ENCODE measurements around the gene FHOD3.

Gene FHOD3

GRCh38 chr18:36386150-36386920 lies 88.8 kb downstream of the FHOD3 start:
- no peak for DNase-seq (ENCODE audit: low read depth)

DNA sequence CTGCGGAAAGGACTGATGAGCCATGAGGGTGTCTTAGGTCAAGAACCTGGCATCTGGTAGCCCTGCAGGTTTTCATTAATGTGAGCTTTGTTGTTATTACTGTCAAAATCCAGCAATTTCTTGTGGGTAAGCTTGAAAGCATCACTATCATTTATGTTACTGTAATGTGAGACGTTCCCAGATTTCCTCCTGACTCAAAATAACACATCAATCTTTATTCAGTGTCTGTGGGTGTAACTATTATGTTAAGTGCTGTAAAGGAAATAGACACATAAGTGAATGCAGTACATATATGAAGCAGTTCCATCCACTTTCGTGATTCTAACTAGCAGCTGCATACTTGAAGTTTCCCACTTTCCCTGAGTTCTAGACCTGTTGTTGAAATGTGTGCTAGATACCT lies 89.8 kb downstream of the FHOD3 start:
- no peak for DNase-seq (ENCODE audit: low read depth)

DNA sequence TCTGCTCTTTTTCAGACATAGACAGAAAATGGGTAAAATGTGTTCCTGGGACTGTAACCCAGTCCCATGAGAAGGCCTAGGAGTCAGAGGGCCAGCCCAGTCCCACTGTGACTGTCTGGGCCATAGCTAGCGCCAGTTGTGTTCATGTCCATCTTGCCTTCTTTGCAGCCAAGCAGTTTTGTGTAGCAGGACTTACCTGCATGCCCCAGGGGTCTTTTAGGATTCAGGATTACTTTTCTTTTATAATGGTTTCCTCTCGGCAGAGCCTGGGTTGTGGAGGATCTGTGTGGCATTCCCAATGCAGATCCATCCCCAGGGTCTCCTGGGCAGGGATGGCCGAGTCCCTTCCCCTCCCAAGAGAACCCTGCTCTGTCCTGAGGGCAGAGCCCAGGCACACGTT lies 90.8 kb downstream of the FHOD3 start:
- DNase-seq (ENCODE audit: low read depth): no peak

- no peak for DNase-seq (ENCODE audit: low read depth)
Observed at GRCh38 chr18:36389027-36389426, 91.5 kb downstream of the FHOD3 start.

DNA sequence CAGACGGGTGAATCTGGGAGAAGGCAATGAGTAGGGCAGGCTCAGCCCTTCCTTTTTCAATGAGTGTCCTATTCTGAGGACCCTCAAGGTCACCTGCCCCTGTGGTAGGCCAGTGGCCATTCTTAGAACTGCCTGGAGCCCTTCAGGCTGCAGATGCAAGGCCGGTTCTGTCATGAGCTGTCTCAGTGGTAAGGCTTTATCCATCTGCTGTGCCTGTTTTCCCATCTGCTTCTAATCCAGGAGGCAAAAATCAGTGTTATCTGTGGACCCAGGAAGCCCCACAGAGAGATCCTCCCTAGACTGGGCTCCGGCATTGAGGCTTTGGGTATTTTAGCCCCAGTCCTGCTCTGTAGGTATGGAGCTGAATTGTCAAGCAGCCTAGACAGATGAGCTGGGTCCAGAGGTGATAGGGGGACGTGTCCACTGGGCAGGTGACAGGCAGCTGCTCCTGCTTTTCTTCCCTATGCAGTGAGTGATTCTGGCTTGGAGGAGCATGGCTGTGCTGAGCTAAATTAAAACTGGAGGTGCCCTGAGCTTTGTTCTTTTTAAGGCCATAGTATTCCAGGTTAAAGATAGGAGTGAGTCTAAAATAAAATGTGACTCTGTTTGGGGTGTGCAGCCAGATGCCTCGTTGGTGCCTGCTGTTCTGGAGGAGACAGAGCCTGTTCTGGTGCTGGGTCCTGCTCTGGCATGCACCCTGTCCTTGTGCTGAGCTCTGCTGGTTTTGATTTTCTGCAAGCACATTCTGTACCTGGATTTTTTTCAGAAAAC lies 92.5 kb downstream of the FHOD3 start:
- DNase-seq (ENCODE audit: low read depth): no peak

DNA sequence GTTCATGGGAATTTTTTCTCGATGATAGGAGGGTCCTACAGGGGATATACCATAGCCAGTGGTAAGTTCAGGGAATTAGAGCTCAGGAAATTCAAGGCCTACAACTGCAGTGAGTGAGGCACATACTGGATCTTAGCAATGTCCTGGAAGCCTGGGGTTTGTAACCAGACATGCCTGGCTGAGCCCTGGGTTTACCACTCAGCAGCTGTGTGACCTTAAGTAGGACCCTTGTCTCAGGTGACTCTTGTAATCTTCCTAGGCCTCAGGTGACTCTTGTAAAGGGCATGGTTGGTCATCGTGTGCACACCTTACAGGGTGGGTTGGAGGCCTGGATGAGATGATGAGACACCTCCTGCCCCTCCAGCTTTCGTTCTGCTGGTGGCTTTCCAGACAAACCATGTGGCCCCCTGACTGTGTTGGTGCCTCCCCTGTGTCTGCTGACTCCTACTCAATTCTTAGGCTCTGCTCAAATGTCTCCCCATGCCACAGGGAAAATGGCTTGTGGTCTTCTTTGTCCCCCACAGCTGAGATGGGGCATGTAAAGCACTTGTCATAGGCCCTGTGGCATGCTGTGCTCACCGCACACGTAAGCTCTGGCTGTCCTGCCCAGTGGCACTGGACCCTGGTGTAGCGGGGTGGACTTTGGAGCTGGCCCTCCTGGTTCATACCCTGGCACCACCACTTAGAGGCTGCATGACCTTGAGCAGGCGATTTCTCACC lies 94.1 kb downstream of the FHOD3 start:
- DNase-seq (ENCODE audit: low read depth): no peak

GRCh38 chr18:36392164-36392978 lies 94.9 kb downstream of the FHOD3 start:
- DNase-seq (ENCODE audit: low read depth): no peak

- DNase-seq (ENCODE audit: low read depth): no peak
Observed at GRCh38 chr18:36392979-36393287, 95.4 kb downstream of the FHOD3 start.

DNA sequence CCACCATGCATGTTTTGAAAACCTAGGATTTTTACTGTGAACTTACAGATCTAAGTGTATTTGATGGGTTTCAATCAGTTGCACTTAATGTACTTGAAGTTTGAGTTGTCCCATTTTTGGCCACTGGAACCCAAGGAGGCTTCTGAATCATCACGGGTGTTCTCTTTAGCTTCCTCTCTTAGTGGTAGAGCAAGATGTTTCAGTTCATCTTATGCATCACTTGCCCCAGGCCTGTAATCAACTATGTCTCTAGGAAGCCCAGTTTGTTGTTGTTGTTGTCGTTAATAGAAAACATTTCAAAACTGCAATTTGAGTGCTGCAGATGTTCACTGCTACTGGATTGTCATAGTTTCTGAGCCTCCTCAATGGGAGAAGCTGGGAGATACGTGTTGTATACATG lies 97.0 kb downstream of the FHOD3 start:
- no peak for DNase-seq (ENCODE audit: low read depth)

GRCh38 chr18:36396190-36396589 lies 98.7 kb downstream of the FHOD3 start:
- DNase-seq (ENCODE audit: low read depth): no peak

DNA sequence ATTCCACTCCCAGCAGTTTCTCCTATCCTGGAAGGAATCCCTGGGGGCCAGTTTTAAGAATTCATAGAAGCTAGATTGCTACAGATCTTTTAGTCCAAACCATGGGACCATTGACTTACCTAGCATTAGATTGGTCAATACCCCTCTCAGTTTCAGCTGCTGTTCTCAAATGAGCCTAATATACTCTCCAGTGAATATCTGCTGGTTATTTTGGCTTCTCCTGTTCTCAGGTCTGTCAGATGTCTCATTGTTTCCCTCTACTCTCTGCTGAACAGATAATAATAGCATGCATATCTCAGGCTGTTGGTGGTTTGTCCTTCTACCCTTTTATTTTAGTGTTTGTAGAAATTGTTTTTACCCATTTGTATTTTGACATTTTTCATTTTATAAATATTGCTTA lies 99.5 kb downstream of the FHOD3 start:
- DNase-seq (ENCODE audit: low read depth): no peak

DNA sequence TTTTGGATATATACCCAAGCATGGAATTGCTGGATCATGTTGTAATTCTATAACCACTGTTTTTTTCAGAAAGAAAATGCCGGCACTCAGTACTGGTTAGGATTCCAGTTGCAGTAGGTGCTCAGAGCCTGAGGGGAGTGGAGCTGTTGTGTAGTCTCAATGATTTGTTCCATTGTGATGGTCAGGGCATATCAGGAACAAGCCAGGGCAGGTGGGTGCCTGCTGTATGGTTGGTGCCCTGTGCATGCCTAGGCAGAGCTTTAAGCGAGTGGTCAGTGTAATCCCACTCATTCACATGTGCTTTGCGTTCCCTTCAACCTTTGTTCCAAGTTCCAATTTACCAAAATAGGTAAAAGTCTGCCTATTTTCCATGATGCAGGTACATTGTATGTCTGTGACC lies 100.9 kb downstream of the FHOD3 start:
- no peak for DNase-seq (ENCODE audit: low read depth)

GRCh38 chr18:36399055-36399454 lies 101.5 kb downstream of the FHOD3 start:
- no peak for DNase-seq (ENCODE audit: low read depth)

- DNase-seq (ENCODE audit: low read depth): no peak
Observed at GRCh38 chr18:36401462-36401861, 103.9 kb downstream of the FHOD3 start.

- no peak for DNase-seq (ENCODE audit: low read depth)
Observed at GRCh38 chr18:36402765-36403396, 105.4 kb downstream of the FHOD3 start.

GRCh38 chr18:36403896-36404820 lies 106.6 kb downstream of the FHOD3 start:
- no peak for DNase-seq (ENCODE audit: low read depth)

DNA sequence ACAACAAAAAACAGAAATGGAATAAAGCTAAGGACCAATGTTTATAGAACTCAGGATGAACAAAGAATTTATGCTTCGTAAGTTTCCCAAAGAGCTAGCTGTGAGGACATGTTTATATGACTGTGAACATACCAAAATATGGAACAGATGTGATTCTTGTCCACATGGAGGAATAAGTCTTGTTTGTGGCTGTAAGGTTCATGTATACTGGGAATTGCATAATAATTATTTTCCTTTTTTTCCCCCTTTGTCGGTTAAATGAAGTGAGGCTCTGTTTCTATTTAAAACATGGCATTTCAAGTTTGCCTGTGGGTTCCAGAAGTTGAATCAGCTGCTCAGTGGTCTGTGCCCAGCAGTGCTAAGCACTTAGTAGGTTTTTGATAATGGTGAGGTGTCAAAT lies 108.1 kb downstream of the FHOD3 start:
- DNase-seq (ENCODE audit: low read depth): no peak

DNA sequence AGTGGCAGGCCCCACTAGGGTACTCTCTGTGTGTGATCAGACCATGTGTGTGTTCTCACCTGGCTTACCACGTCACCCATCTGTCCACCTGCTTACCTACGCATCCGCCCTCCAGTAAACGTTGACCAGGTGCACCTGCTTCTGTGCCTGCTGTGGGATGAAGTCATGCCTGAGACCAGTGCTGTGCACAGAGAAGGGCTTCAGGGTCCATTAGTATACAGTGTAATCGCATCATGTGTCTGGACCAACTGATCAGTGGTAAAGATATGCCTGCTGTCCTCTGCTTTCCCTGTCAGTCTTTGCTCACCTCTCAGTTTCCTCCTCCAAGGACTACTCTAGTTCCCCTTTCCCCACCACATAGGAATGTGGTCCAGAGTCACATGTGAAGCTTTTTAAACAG lies 109.3 kb downstream of the FHOD3 start:
- no peak for DNase-seq (ENCODE audit: low read depth)

- DNase-seq (ENCODE audit: low read depth): no peak
Observed at GRCh38 chr18:36408606-36409005, 111.1 kb downstream of the FHOD3 start.

DNA sequence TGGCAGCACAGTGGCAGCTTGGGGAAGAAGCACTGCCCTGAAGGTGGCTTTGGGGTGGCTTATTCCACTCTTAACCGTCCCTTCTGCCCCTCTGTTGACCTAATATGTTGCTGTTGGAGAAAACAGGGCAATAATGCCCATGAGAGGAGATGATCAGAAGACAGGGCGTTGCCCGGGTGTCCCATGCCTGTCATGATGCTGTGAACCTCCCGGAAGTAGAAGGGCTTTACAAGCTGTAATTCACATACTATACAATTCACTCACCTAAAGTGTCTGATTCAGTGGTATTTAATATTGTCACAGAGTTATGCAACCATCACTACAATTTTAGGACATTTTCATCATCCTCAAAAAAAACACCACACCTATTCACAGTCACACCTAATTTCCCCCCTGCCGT lies 112.3 kb downstream of the FHOD3 start:
- no peak for DNase-seq (ENCODE audit: low read depth)

DNA sequence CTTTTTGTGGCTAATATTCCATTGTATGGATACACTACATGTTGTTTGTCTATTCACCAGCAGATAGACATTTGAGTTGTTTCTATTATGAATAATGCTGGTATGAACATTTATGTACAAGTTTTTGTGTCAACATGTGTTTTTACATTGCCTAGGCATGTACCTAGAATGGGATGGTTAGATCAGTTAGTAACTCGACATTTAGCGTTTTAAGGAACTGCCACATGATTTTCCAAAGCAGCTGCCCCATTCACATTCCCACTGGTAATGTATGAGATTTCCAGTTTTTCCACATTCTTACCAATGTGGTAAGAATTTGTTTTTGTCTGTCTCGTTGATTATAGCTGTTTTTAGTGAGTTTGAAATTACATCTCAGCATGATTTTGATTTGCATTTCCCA lies 112.8 kb downstream of the FHOD3 start:
- no peak for DNase-seq (ENCODE audit: low read depth)
